NCI-H1417 treated with DMSO at 0.1 percent for 48 hours (cell line): Measurements from ENCODE around the gene PHYHD1.

Experiments
- DNase-seq: peaks from one replicate; lab custom pipeline; 2025; lab: John Stamatoyannopoulos, UW

The PHYHD1 gene

GRCh38 chr9:128920381-128921058 is at the start of gene PHYHD1:
Gene PHYHD1 (plus strand): TSS chr9:128920982. CDS start chr9:128922324, 1,342 bp downstream.
- DNase-seq, result no peak

GRCh38 chr9:128877852-128878251 is 42.9 kb upstream of the PHYHD1 start:
- DNase-seq, result no peak

GRCh38 chr9:128881884-128882676 is 38.7 kb upstream of the PHYHD1 start, which contains the start of the genes KYAT1 and LRRC8A:
Gene KYAT1 (minus strand): TSS chr9:128881950. CDS start chr9:128845405, 36,545 bp downstream.
Gene LRRC8A (plus strand): TSS chr9:128882133. CDS start chr9:128907165, 25,032 bp downstream.
- DNase-seq, result peak; percentile 89

- no peak for DNase-seq
Observed at GRCh38 chr9:128882677-128883603, 37.8 kb upstream of the PHYHD1 start.

GRCh38 chr9:128884164-128884563 is 36.6 kb upstream of the PHYHD1 start:
- DNase-seq, result no peak

- no peak for DNase-seq
Observed at GRCh38 chr9:128885376-128885775, 35.4 kb upstream of the PHYHD1 start.

- no peak for DNase-seq
Observed at GRCh38 chr9:128885798-128886197, 35.0 kb upstream of the PHYHD1 start.

GRCh38 chr9:128886211-128886891 is 34.4 kb upstream of the PHYHD1 start:
- DNase-seq, result no peak

- no peak for DNase-seq
Observed at GRCh38 chr9:128887049-128887448, 33.7 kb upstream of the PHYHD1 start.

- DNase-seq, result no peak
Observed at GRCh38 chr9:128887914-128888350, 32.9 kb upstream of the PHYHD1 start.

GRCh38 chr9:128891321-128892220 is 29.2 kb upstream of the PHYHD1 start:
- DNase-seq, result no peak

- no peak for DNase-seq
Observed at GRCh38 chr9:128892221-128892921, 28.4 kb upstream of the PHYHD1 start.

- DNase-seq, result no peak
Observed at GRCh38 chr9:128893354-128893753, 27.4 kb upstream of the PHYHD1 start.

GRCh38 chr9:128894764-128895163 is 26.0 kb upstream of the PHYHD1 start:
- no peak for DNase-seq

GRCh38 chr9:128895556-128895955 is 25.2 kb upstream of the PHYHD1 start:
- DNase-seq, result no peak

GRCh38 chr9:128898382-128898781 is 22.4 kb upstream of the PHYHD1 start:
- DNase-seq, result no peak

- no peak for DNase-seq
Observed at GRCh38 chr9:128898845-128899565, 21.8 kb upstream of the PHYHD1 start.

GRCh38 chr9:128899566-128900322 is 21.0 kb upstream of the PHYHD1 start:
- DNase-seq, result no peak
